H1 (cell line): Measurements from ENCODE around the gene NDRG4. TPM values are rescaled to one million over a fixed set of nuclear protein-coding genes. Genes with fewer than 3 reads are reported as not detected.

ENCODE experiments used
- PHF8 ChIP-seq: fragments of 200-600 bp; sonication (generic); conservative IDR thresholded peaks from 2 replicates; pipeline ENCODE4 v1.7.1; 2012; ENCODE audit warnings: low read depth, mild to moderate bottlenecking, inconsistent platforms, low read length, moderate library complexity
- POU5F1 ChIP-seq: IDR thresholded peaks from 2 replicates; pipeline ENCODE4 v1.6.1; 2011; ENCODE audit warnings: low read depth, mild to moderate bottlenecking, low read length, moderate library complexity
- SAP30 ChIP-seq: fragments of 300-600 bp; sonication (generic); IDR thresholded peaks from 2 replicates; pipeline ENCODE4 v1.7.1; 2012; ENCODE audit warnings: low read length, moderate library complexity, mild to moderate bottlenecking, inconsistent platforms; ENCODE audit not compliant: insufficient read depth, insufficient replicate concordance
- SIN3A ChIP-seq, 2 experiments: IDR thresholded peaks in 1 of 2; conservative IDR thresholded peaks in 1 of 2; 2 replicates each; pipeline ENCODE4 v1.6.1; 2011 to 2012; ENCODE audit warnings: low read length in 2 of 2, improper control_type of control experiment in 1 of 2, low read depth in 1 of 2, mild to moderate bottlenecking in 1 of 2
- SIRT6 ChIP-seq: IDR thresholded peaks from one replicate; pipeline ENCODE4 v1.7.1; 2012; ENCODE audit warnings: low read length, inconsistent platforms
- SIX5 ChIP-seq: IDR thresholded peaks from 2 replicates; pipeline ENCODE4 v1.6.1; 2011; ENCODE audit warnings: mild to moderate bottlenecking, low read depth, low read length
- polyA plus RNA-seq, 7 experiments: library from polyadenylated mRNA; depleted of rRNA in 3 of 7; stranded (reverse) in 5 of 7; unstranded in 2 of 7; fragments of >200 nt in 5 of 7; fragments of 200-250 nt in 2 of 7; gene quantifications; 1 replicate in 5 of 7; 2 replicates in 1 of 7; 4 replicates in 1 of 7; pipeline versions ENCODE4 v1.2.1 to v1.2.3, GENCODE V29; 2011 to 2013; ENCODE audit warnings: missing spikeins in 2 of 7, mixed read lengths in 2 of 7
- total RNA-seq: library from RNA; stranded (reverse); fragmentation: NEBNext Ultra II Directional; extraction: Animal tissue kit (Norgen Biotek cat#: 25700); gene quantifications from 2 replicates; pipeline ENCODE4 v1.2.1, GENCODE V29; 2021
- TF ChIP-seq, protein P1 (sequence below): IDR thresholded peaks from 2 replicates; pipeline ENCODE4 v1.6.1; 2012; ENCODE audit warnings: low read length, inconsistent platforms

Gene NDRG4
- total and polyA plus RNA-seq, 2 of the 8 experiments (the other 6 are each of a cell fraction or from before 2014, with no cell fraction given): 20.8 to 30.9 TPM

DNA sequence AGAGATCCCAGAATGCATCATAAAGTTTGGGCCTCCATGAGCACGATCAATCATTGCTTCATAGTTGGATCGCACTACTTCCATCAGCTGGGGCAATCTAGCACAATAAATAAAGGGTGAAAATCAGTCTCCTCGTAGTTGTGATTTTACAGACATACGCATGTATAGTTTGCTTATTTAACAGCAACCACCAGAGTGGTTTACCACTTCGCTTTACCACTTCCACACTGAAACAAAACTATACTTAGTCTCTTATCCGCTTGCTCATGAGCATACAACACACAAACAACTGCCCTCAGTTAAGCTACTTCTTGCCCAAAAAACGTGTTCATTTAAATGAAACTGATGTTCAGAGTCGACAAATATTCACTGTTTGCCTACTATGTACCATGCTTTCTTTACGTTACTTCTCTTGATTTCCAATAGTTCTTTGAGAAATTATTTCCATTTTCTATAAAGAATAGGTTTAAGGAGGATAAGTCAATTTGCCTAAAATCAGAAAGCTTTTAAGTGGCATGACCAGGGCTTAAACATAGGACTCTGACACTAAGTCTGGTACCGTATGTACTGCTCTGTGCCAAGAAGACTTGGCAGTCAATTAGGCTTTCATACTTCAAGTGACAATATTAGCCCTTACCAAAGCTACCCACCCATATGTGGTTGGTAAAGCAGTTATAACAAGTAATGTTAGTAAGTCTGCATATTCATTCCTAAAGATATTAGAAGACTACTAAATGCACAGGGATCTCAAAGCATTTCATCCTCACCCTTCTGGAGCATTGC, 37.4 kb downstream of the NDRG4 start (continued):
- TF ChIP-seq POU5F1: no peak
- TF ChIP-seq, protein P1, sequence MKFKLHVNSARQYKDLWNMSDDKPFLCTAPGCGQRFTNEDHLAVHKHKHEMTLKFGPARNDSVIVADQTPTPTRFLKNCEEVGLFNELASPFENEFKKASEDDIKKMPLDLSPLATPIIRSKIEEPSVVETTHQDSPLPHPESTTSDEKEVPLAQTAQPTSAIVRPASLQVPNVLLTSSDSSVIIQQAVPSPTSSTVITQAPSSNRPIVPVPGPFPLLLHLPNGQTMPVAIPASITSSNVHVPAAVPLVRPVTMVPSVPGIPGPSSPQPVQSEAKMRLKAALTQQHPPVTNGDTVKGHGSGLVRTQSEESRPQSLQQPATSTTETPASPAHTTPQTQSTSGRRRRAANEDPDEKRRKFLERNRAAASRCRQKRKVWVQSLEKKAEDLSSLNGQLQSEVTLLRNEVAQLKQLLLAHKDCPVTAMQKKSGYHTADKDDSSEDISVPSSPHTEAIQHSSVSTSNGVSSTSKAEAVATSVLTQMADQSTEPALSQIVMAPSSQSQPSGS: no peak
- TF ChIP-seq SIN3A (conservative IDR thresholded peaks at IDR 0.05 in 1 of 2, IDR thresholded peaks at IDR 0.05 in 1 of 2; ENCODE audit: low read depth in 1 of 2, low read length in 2 of 2): no peak
- no peak for TF ChIP-seq SIX5
- TF ChIP-seq SIRT6: no peak
- TF ChIP-seq PHF8: no peak
- TF ChIP-seq SAP30: no peak
